Posterior vena cava (tissue), 2 donors: ENCODE results near the gene KCNJ15. TPM values are rescaled to one million over a fixed set of nuclear protein-coding genes. Genes with fewer than 3 reads are reported as not detected.
"Not testable (repeated sequence)": the region's sequence is repeated elsewhere in the genome, so short reads cannot be mapped to it uniquely, and the experiment has no call there.

ENCODE experiments used
- DNase-seq: peaks from one replicate; pipeline ENCODE4 v3.0.0-alpha.2; 2020; ENCODE audit warnings: low spot score
- intact Hi-C, 2 donors: fragments of 100-400 bp; cut with DNase I; formaldehyde crosslinking; loops; one replicate each; pipeline versions ENCODE4 v1.14.1 to v1.14.2; 2022 to 2023
- total RNA-seq, 2 donors: library from RNA; stranded (reverse); fragmentation: NEBNext Ultra II Directional; extraction: Animal tissue kit (Norgen Biotek cat#: 25700); gene quantifications; one replicate each; pipeline ENCODE4 v1.2.1, GENCODE V29; 2021
- donor health status: DM: yes; HTN: yes; CAD: no.
- donor health status: DM: yes; HTN: yes; CAD: no.

The KCNJ15 gene
- total RNA-seq, 2 donors from 2014 or later, result 2.3 to 3.4 TPM

DNA sequence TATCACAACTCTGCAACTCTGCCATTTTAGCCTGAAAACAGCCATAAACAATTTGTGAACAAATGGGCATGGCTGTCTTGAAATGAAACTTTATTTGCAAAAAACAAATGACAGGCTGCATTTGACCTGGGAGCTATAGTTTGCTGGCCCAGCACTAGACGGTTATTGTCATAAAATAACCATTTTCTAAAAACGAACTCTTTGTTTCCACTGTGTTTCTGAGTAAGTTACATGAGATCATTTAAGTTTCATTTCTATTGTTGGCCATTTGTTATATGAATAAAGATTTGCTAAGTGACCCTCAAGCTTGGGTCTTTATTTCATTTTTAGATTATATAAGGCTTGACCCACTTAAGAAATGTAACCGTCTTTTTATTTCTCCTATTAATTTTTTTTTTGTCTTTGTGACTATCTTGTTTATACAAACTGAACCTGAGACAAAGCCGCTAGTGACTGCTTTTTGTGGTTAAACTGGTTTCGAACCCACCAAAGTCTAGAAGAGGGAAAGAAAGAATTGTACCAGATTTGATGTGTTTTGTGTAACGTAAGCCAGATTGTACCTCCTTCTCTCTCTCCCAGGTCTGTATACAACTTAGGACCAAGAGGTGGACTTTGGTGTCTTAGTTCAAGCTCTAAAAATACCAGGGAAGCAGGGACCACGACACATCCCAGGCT lies 12.9 kb upstream of the KCNJ15 start:
- DNase-seq, result no peak
- intact Hi-C loops, result no loop called here

DNA sequence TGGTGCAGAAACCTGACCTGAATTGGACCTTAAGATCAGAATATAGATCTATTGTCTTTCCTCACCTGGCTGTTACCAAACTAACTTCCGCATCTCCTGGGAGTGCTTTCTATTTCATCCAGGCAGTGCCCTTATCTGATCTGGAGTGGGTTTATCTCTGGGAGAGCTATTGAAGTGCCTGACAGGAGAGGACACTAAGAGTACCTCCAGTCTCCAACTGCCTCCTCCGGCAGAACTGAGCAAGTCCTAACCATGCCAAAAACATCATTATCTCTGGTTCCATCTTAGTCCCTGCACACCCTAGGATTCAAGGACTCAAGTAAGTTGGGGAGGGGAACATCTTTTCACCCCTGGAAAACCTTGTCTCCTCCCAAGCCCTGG lies 12.4 kb upstream of the KCNJ15 start:
- intact Hi-C loops, result no loop called here
- DNase-seq, result no peak

DNA sequence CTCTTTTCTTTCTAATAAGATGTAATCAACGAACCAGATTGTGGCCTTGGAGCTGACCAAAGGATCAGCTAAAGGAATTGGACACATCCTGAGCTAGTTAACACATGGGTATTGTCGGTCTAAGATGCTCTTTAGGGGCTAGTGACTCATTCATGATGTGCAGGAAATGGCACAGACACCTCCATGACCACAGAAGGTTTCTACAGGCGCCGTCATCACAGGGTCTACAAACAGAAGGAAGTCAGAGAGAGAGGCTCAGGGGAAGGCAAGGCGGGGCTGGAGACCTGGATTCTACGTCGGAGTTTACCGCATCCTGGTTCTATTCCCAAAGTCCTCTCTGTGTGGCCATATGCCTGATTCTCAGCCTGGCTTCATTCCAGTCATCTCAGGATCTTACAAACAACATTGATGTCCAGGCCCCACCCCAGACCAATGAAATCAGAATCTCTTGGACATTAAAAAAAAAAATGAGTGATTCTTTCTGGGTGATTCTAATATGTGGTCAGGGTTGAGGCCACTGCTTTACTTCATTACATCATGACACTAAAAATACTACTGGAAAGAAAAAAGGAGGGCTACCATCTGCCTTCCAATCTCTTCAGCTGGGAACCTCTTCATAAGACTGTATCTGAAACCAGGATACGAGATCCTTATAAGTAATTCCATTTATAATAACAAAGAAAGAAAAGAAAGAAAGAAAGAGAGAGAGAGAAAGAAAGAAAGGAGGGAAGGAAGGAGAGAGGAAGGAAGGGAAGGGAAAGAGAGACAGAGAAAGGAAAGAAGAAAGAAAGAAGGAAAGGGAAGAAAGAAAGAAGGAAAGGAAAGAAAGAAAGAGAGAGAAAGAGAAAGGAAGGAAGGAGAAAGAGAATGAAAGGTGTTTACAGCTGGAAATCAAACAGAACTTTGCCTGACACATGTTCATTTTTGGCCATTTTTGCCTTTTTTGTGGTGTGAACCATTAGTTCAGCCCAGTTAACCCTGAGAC lies 11.6 kb upstream of the KCNJ15 start:
- no peak for DNase-seq
- intact Hi-C loops, result no loop called here

DNA sequence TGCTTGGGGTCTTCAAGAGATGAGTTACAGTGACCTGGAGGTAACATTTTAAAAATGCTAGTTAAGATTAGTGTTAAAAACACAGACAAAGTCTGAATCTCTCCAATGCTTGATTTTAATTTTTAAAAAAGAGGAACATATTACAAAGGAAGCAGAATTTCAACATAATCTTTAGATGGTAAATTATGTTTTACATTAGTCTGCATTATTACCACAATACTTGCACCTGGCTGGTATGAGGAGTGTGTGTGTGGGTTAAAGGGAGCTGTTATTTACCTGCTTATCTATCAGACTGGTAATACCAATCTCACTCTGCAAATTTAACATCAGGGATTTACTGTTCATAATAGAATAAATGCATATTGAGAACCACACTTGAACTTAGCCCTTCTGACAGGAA lies 10.3 kb upstream of the KCNJ15 start:
- intact Hi-C loops, result no loop called here
- DNase-seq, result no peak

DNA sequence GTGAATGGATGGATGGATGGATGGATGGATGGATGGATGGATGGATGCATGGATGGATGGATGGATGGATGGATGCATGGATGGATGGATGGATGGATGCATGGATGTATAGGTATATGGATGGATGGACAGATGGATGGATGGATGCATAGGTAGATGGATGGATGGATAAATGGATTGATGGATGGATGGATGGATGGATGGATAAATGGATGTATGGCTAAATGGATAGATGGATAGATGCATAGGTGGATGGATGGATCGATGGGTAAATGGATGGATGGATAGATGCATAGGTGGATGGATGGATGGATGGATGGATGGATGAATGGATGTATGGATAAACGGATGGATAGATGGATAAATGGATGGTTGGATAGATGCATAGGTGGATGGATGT lies 9.7 kb upstream of the KCNJ15 start:
- DNase-seq, intact Hi-C loops: not testable (repeated sequence)

DNA sequence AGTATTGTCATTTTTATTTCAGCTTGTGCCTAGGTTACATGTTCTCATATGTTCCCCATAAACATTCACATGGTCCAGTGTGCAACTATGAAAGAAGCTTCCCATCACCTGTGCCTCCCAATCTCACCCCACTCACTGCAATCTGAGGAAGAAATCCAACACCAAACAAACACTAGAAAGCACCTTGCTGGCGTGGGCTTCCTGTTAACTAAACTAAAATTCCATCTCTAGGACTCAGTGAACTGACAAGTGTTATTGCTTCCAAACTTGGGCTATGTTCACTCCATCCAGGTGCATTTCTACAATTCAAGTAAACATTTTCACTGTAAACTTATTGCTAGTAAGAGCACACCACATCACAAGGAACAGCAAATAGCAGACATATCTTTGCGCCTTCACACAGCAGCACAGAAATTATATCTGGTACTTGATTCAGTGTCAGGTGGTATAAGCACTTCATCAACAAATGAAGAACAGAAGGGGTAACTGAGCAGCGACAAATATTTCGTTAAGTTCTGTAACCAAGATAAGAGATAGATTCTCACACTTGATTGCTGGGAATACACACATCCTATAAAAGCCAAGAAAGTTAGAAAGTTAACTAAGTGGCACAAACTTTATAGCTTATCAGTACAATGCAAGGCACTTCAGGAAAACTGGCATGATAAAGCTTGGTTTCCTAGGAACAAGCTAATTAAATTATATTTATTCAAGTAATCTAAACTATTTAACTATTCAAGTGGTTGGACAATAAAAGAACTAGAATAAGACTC lies 8.9 kb upstream of the KCNJ15 start:
- intact Hi-C loops, result no loop called here
- no peak for DNase-seq

DNA sequence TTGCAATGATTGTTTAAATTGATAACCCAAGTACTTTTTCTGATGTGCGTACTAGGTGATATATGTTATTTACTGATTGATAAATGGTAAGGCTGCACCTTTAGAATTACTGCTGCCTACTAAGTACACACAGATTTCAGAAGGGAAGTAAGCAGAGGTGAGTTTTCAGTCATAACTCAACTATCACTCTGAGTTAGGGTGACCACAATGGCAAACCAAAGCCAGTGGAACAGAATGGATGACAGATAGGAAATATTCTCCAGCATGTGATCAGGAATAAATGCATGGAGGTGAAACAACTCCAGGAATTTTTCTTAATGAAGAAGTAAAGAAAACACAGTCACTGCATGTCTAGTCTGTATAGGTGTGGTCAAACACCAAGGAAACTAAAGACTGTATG lies 7.5 kb upstream of the KCNJ15 start:
- DNase-seq, result no peak
- intact Hi-C loops, result no loop called here

DNA sequence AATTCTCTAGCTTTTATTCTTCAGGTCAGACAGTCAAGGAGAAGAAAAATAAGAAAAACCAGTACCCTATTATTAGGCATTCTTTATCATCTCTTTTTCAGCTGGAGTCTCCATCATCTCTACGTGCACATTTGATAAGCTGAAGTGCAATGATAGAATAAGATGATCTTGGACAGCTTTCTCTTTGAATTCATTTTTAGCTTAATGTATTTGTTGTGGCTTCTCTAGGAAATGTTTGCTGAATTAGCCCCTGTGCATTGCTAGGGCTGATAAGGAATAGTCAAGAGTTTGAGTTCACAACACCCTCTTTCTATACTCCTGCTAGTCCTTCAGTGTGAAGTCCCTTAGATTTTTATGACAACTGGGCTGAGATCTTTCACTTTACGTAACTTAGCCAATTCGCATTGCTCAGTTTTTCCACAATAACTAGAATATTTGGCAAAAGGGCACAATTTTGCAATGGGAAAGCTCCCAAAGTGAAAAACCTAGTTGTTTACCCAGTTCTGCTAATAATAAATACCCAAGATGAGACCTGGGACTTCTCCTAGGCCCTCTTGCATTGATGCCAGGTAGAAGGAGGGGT lies 7.0 kb upstream of the KCNJ15 start:
- no peak for DNase-seq
- intact Hi-C loops, result no loop called here

DNA sequence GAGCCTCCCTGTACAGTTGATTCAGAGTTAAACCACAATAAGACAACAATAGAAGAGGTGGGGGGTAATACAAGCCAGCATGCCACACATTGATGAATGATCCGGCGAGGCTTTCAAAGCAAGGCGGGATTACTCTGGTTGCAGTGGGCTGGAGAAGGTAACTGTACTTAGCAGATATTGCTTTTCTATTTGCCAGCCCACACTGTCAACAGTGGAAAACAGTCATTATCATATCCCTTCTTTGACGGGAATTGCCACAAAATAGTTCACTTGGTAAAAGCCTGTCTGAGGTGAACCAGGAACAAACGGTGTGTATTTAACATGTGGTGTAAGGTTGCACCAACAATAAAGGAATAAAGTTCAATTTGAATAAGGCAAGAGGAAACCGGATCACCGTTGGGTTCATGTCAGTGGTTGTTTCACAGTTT lies 5.8 kb upstream of the KCNJ15 start:
- no peak for DNase-seq
- intact Hi-C loops, result no loop called here

DNA sequence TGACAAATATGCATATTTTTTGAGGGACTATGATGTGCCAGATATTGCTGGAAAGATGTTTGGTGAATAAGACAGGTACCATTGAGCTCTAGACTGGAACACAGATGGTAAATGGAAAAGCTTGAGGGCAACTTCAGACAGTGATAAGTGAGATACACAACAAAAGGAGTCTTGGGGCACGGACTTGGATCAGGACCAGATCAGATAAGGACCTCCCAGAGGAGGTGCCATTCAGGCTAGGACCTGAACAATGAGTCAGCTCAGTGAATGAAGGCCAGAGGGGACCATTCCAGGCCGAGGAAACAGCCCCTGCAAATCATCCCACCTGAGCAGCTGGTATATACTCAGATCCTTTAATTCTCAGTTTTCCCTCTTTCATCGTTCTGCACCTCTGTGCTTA lies 1.8 kb upstream of the KCNJ15 start:
- no peak for DNase-seq
- intact Hi-C loops, result no loop called here

DNA sequence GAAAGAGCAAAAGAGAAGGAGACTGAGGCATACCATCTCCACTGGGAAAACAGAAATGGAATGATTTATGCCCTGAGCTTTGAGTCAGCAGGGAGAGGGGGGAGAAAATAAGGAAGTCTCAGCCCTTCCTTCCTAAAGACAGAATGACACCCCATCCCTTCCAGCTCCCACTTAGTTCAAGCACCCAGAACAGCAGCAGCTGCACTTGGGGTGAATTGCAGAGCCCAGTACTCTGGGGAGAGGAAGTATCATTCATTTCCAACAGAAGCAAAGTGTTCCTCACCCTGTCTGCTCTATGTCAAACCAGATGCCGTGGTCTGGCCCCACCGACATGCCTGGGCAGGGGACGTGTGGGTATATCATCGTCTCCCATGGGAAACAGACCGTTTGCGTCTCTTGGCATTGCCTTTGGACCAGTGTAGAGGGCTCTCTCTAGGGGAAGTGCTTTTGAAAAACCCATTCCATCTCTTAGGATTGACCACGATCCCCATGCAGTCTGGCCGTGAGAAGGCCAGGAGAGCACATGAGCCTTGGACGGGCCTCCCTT lies 1.1 kb upstream of the KCNJ15 start:
- intact Hi-C loops, result no loop called here

DNA sequence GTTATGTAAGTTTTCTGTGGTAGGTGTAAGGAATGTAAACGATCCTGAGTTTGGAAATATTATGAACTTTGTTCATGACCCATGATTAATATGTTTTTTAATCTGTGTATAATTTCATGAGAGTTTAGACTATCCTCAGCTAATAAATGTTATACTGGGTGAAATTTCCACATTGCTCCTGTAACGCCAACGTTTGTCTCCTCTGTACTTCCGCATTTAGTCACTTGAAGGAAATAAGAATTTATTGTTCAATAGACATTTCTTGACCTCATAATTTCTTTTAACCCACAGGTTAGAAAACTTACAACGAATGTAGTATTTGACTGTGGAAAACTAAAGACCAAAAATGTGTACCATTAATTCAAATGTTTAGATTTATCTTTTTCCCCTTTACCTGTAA lies 876 bp downstream of the KCNJ15 start:
- DNase-seq, result no peak
- intact Hi-C loops, result no loop called here

More for the DNA sequence above, 1.1 kb upstream of the KCNJ15 start:
- DNase-seq, result no peak

DNA sequence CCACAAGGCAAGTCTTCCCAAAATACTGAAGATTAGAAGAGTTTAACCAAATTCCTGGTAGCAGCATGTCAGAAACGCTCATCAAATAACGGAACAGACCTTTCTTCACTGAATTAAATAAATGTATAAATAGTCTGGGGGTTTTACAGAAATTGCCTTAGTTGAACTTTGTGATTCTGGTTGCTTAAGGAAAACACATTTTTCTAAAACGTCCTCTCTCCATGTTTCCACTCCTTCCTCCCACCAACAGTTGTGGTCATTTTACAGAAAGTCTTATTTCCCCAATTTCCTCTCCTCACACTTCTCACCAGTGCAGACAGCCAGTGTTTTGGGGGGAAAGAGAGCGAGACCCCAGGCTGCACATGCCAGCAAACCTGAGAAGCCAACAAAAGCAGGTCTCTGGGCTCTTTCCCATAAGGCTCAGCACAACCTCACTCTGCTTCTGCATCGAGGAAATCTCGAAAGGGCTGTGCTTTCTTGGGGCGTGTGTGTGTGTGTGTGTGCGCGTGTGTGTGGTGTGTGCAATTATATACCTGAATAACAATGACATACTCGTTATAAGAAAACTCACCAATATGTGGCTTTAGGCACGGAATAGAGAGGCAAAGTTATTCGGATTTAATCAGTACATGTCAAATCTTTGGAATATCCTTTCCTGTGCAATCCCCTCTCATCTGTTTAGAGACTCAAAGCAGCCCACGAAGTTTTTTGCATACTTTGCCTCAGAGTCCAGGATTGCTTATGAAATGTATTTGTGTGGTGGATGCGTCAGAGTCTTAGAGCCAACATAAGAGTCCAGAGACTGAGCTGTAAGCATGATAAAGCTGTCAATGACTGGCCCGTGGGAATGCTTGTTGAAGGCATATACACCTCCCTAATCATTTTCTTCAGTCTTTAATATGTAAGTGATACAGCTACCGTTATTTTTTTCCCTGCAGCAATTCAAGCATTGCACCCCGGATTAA lies 2.0 kb downstream of the KCNJ15 start:
- DNase-seq, result no peak
- intact Hi-C loops, result no loop called here

DNA sequence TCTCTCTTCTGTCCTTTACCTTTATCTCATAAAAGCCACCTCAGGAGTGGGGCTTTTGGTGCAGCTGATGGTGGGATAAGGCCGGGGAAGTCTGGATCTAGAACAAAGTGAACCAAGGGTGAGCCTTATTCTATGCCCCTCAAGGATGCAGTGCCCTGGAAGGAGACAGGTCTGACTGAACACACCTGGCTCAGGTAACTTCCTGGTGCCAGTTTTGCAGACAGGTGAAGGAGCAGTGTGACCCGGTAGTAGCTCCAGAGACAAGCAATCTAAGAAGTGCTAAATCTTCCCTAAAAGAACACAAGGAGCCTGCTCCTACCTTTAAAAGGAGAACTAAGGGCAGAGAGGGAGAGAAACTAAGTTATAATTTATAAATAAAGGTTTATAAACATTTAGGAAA lies 2.9 kb downstream of the KCNJ15 start:
- intact Hi-C loops, result no loop called here
- no peak for DNase-seq

DNA sequence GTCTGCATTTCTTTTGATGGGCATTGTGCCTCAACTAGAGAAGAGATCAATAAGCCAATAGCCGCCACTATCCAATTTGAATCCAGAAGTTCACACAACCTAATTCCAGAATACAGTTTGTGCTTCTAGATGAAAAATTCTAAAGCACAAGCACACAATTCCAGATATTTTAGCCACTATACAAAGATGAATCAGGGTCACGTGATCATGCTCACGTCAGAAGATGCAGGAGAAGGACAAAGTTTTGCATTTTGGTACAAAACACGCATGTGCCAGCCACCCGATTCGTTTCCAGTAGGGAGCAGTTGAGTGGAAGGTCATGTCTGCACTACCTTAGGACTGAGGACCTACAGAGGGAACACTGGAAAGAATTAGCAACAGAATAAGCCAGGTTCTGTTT lies 3.6 kb downstream of the KCNJ15 start:
- intact Hi-C loops, result no loop called here

DNA sequence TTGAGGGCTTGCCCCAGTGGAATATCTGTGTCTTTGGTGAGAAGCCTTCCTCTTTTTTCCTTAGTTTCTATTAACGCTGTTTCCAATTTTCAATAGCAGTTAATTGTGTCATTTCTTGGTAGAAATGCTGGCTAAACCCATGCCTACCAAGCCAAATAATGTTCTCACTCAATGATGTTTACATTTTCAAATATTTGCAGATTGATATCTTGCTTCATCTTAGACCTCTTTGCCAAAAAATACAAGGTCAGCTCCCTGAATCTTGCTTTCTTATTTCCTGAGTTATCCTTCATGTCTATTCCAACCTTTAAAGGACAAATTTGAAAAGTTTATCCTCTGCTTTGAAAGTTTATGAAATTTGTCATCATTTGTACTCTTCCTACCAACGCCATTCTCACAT lies 5.1 kb downstream of the KCNJ15 start:
- DNase-seq, result no peak
- intact Hi-C loops, result no loop called here

More for the DNA sequence above, 3.6 kb downstream of the KCNJ15 start:
- DNase-seq, result no peak

DNA sequence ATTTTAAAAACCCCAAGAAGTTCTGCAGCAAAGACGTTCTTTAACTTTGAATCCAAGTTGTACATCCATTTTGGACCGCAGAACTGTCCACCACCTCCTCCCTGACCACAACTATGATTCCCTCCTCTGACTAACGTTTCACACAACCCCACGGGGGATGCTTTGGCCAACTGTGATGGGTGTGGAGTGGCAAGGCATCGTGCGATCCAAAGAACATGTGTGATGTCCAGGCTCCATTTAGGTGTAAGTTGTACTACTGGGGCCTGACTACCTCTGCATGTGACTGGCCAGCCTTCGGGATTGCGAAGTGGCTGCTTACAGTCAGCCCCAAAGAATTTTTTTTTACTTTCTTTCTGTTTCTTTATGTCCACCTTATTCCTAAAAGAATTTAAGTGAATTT lies 6.7 kb downstream of the KCNJ15 start:
- DNase-seq, result no peak
- intact Hi-C loops, result no loop called here

DNA sequence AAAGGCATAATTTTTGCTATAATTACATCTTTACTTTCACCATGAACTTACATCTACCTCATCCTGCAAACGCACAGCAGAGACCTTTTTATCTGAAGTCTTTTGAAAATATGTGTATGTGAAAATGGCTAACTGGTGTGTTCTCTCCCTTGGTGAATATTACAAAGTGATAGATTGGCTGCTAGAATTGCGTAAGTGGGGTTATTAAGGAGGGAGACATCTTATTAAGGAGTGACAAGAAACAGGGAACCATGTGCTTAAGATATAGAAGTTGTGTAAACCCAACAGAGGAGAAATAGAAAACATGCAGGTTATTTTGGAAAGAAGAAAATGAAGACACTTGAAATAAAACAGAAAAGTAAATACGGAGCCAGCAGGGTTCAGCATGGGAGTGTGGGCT lies 7.8 kb downstream of the KCNJ15 start:
- intact Hi-C loops, result no loop called here
- no peak for DNase-seq
